ENCODE data around the gene FOS.
A peak's percentile ranks its signal among the peaks of the same experiment; 100 is the strongest.
"Not testable (repeated sequence)": the region's sequence is repeated elsewhere in the genome, so short reads cannot be mapped to it uniquely, and the experiment has no call there.

FOS gene

GRCh38 chr14:75295491-75296345, 17.1 kb downstream of the FOS start:
- peak; percentile 66 for DNase-seq

- DNase-seq, result no peak
Measured at GRCh38 chr14:75297411-75298040, 18.9 kb downstream of the FOS start.

- DNase-seq, result no peak
Measured at GRCh38 chr14:75298187-75298965, 19.7 kb downstream of the FOS start.

- DNase-seq, result peak; percentile 26
Measured at GRCh38 chr14:75299059-75299458, 20.4 kb downstream of the FOS start.

GRCh38 chr14:75299576-75299975, 20.9 kb downstream of the FOS start:
- no peak for DNase-seq

GRCh38 chr14:75301666-75302325, 23.2 kb downstream of the FOS start:
- peak; percentile 31 for DNase-seq

GRCh38 chr14:75303381-75303789, 24.8 kb downstream of the FOS start:
- DNase-seq, result peak; percentile 67

GRCh38 chr14:75306410-75306809, 27.8 kb downstream of the FOS start:
- not testable (repeated sequence) for DNase-seq

GRCh38 chr14:75306927-75307699, 28.5 kb downstream of the FOS start:
- DNase-seq, result no peak

GRCh38 chr14:75307700-75308379, 29.2 kb downstream of the FOS start:
- DNase-seq, result peak; percentile 74

GRCh38 chr14:75308991-75309390, 30.4 kb downstream of the FOS start:
- DNase-seq, result not testable (repeated sequence)

- DNase-seq, result not testable (repeated sequence)
Measured at GRCh38 chr14:75309561-75309960, 30.9 kb downstream of the FOS start.

- DNase-seq, result peak; percentile 69
Measured at GRCh38 chr14:75310295-75311111, 31.9 kb downstream of the FOS start.

- no peak for DNase-seq
Measured at GRCh38 chr14:75311356-75311755, 32.7 kb downstream of the FOS start.

GRCh38 chr14:75312341-75312740, 33.7 kb downstream of the FOS start:
- no peak for DNase-seq

- no peak for DNase-seq
Measured at GRCh38 chr14:75313294-75313693, 34.7 kb downstream of the FOS start.

GRCh38 chr14:75315144-75315543, 36.5 kb downstream of the FOS start:
- peak; percentile 67 for DNase-seq

GRCh38 chr14:75317148-75317547, 38.5 kb downstream of the FOS start:
- no peak for DNase-seq

- DNase-seq, result no peak
Measured at GRCh38 chr14:75318353-75318752, 39.7 kb downstream of the FOS start.

- no peak for DNase-seq
Measured at GRCh38 chr14:75319021-75319420, 40.4 kb downstream of the FOS start.

- DNase-seq, result no peak
Measured at GRCh38 chr14:75320196-75320595, 41.6 kb downstream of the FOS start.
